WERI-Rb-1 (cell line): ENCODE measurements around the gene DCAF17.

Source experiments
- DNase-seq: peaks from one replicate; pipeline ENCODE4 v3.0.0-alpha.2; 2020
- H3K27ac ChIP-seq: fragments of 250-450 bp; sonication (Bioruptor Pico); 2 replicates; pipeline ENCODE4 v1.5.1; 2020; ENCODE audit warnings: mild to moderate bottlenecking, moderate library complexity
- H3K27me3 ChIP-seq: fragments of 250-450 bp; sonication (Bioruptor Pico); 2 replicates; pipeline ENCODE4 v1.5.1; 2021; ENCODE audit warnings: mild to moderate bottlenecking, low read depth, moderate library complexity; ENCODE audit not compliant: insufficient read depth, severe bottlenecking
- H3K36me3 ChIP-seq: fragments of 250-450 bp; sonication (Bioruptor Pico); 2 replicates; pipeline ENCODE4 v1.5.1; 2020; ENCODE audit warnings: mild to moderate bottlenecking, moderate library complexity
- H3K4me3 ChIP-seq: 2 replicates; pipeline ENCODE4 v1.5.1; 2011; ENCODE audit warnings: low read depth, mild to moderate bottlenecking, control low read depth, low read length
- H3K9me3 ChIP-seq: fragments of 250-450 bp; sonication (Bioruptor Pico); 2 replicates; pipeline ENCODE4 v1.5.1; 2021; ENCODE audit warnings: mild to moderate bottlenecking, moderate library complexity; ENCODE audit not compliant: severe bottlenecking
- CTCF ChIP-seq: IDR thresholded peaks from 2 replicates; pipeline ENCODE4 v1.5.1; 2011; ENCODE audit warnings: low read depth, mild to moderate bottlenecking, control low read depth, inconsistent platforms, low read length

Gene DCAF17

DNA sequence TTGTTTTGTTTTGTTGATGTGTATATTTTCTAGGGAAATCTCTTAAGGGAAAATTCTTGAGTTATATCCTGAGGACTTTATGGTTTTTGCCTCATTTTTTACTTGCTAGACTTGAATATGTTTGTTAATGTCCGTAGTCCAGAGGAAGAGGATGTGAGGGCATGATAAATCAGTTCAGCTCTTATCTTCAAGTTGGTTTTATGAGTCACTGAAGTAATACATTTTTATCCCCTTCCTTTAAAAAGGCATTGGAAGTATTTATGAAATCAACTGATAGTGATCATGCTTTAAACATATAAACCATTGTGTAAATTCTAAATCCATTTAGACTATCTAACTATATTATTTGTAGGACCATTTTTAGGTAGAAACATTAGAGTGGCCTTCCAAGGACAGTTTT, 44.3 kb downstream of the DCAF17 start:
- Histone ChIP-seq H3K27me3 (no peaks in the 10 kb centered on the region), H3K4me3 (no peak overlapping the region), H3K36me3 (peaks cover 25% of the 10 kb centered on the region), H3K27ac (no peak overlapping the region), H3K9me3 (no peaks in the 10 kb centered on the region)
- DNase-seq: no peak
- TF ChIP-seq CTCF: no peak

DNA sequence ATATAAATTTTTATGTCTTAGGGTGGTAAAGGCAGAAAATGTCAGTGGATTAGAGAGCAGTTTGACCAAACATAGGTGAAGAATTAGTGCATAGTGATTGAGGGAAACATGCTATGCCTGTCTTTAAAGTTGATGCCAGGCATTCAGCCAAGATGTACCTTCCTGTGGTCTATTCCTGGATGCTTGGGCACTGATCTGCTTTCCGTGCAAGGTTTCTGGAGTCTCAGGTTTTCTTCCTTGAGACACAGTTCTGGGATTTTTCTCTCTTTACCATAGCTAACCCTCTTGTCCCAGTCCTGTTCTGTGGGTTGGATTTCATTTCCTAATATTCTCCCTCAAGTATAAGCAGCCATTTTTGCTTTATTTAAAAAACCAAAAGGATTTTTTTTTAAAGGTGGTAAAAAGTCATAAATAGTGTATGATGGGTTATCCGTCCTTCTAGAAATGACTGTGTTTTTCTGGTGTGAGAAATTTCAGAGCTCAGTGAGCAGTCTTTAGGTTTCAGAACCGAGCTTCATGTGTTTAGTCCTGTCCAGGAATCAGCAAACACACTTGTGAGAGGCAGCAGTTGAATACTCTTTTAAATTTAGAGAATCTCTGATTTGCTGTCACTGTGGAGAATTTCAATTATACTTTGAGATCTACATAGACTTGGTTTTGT, 45.3 kb downstream of the DCAF17 start:
- Histone ChIP-seq H3K27ac (no peak overlapping the region), H3K27me3 (no peaks in the 10 kb centered on the region)
- TF ChIP-seq CTCF: no peak

DNA sequence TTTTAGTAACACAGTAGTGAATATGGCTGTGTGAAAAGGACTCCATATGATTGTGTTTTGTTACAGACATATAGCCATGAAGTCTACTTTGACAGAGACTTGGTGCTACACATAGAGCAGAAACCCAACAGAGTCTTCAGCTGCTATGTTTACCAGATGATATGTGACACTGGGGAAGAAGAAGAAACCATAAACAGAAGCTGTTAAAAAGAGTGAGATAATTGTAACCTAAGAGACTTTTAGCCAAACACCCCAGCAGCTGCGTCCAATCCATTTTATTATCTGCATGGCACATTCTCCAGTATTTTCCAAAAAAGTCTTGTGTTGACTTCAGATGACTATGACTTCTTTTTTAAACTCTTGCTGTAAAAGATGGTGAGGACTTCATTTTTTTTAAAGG, 46.9 kb downstream of the DCAF17 start:
- no peak for DNase-seq
- H3K9me3 ChIP-seq: no peaks in the 10 kb centered on the region
- H3K27ac ChIP-seq: no peak overlapping the region
- H3K27me3 ChIP-seq: no peaks in the 10 kb centered on the region
- H3K4me3 ChIP-seq: no peak overlapping the region
- TF ChIP-seq CTCF: no peak
- H3K36me3 ChIP-seq: peaks cover 16% of the 10 kb centered on the region

More for the DNA sequence above, 45.3 kb downstream of the DCAF17 start:
- no peak for DNase-seq
- peaks cover 20% of the 10 kb centered on the region for H3K36me3 ChIP-seq
- H3K9me3 ChIP-seq: no peaks in the 10 kb centered on the region
- H3K4me3 ChIP-seq: no peak overlapping the region

DNA sequence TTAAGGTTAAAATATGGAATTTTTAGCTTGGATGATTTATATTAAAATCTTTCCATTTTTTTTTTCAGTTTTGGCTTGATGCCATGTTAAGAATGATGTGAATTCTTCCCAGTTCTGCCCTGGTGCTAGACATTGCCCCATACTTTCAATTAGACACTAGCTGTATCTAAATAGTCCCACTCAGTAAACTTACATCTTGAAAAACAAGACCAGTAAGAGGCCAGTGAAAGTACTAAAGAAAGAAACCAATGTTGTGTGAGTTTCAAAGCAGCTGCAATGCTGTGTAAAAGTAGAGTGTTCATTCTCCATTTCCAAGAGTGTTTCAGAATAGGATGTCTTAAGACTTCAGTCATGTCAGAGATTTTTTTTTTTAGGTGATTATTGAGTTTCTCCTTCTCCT, 48.3 kb downstream of the DCAF17 start:
- DNase-seq: no peak
- Histone ChIP-seq H3K27ac (no peak overlapping the region), H3K27me3 (no peaks in the 10 kb centered on the region), H3K36me3 (peaks cover 9% of the 10 kb centered on the region), H3K9me3 (no peaks in the 10 kb centered on the region), H3K4me3 (no peak overlapping the region)
- TF ChIP-seq CTCF: no peak

GRCh38 chr2:171482877-171483276, 48.9 kb downstream of the DCAF17 start:
- Histone ChIP-seq H3K27ac (no peak overlapping the region), H3K27me3 (no peaks in the 10 kb centered on the region), H3K9me3 (no peaks in the 10 kb centered on the region), H3K4me3 (no peak overlapping the region), H3K36me3 (peaks cover 9% of the 10 kb centered on the region)
- DNase-seq: no peak
- TF ChIP-seq CTCF: no peak

DNA sequence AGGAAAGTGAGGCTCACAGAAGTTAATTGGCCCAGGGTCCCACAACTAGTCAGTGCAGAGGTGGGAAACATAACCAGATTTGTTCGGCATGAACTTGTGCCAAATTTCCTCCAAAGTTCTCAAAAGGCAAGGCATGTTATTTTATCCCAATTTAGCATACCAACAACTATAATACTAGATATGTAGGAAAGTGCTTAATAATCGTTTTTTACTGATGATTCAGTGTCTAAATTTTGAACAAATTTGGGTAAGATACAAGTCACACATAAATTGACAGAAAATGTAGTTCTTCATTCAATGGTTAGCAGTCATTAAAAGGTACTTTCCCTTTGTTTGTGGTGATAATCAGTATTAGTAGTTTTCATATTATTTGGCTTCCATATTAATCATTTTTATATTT, 49.8 kb downstream of the DCAF17 start:
- no peak overlapping the region for H3K27ac ChIP-seq
- DNase-seq: no peak
- no peaks in the 10 kb centered on the region for H3K27me3 ChIP-seq
- TF ChIP-seq CTCF: no peak
- H3K4me3 ChIP-seq: no peak overlapping the region
- H3K36me3 ChIP-seq: peaks cover 9% of the 10 kb centered on the region
- H3K9me3 ChIP-seq: no peaks in the 10 kb centered on the region
